Embryonic facial prominence (tissue), 1 donor: ENCODE measurements around the gene NOL7.

ENCODE experiments used
- DNase-seq: peaks from one replicate; pipeline ENCODE4 v3.0.0-alpha.2; 2016; ENCODE audit errors: extremely low spot score

The NOL7 gene

DNA sequence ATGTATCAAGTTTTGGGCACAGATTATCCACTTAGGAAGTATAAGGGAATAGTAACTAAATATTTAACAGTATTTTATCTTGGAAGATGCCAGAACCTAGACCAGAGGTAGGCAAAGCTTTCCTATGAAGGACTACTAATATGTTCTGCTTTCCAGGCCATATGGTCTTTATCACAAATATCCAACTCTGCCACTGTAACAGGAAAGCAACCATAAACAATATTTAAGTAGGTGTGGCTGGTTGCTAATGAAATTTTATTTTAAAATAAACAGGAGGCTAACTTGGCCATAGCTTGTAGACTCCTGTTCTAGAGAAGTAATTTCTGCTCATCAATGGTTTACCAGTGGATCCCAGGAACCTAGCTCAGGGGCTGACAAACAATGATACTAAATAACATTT is 39.4 kb downstream of the NOL7 start:
- no peak for DNase-seq

DNA sequence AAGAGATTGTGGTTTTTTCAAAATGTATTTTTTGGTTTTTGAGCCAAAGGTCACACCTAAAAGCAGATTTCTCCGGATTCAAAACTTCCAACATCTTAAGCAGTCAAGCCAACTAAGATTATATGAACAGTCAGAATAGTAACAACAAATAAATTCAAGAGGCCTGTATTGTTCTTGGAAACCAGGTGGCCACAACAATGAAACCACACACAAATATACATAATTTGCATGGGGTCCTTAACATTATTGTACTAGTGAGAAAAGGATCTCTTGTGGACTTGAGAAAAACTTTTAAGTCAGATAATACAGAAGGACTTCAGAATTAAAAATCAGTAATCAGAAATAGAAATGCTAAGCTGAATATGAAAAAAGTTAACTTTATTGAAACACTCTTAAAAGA is 40.6 kb downstream of the NOL7 start:
- no peak for DNase-seq

DNA sequence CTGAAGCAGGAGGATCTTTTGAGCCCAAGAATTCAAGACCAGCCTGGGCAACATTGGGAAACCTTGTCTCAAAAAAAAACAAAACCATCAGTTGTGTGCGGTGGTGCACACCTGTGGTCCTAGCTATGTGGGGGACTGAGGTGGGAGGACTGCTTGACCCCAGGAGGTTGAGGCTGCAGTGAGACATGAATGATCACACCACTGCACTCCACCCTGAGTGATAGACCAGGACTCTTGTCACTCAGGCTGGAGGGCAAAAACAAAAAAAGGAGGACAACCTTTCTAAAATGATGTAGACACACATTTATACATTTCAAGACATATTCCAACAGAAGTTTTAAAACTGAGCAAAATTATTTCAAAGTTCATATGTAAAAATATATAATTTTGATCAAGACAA is 45.1 kb downstream of the NOL7 start:
- no peak for DNase-seq

DNA sequence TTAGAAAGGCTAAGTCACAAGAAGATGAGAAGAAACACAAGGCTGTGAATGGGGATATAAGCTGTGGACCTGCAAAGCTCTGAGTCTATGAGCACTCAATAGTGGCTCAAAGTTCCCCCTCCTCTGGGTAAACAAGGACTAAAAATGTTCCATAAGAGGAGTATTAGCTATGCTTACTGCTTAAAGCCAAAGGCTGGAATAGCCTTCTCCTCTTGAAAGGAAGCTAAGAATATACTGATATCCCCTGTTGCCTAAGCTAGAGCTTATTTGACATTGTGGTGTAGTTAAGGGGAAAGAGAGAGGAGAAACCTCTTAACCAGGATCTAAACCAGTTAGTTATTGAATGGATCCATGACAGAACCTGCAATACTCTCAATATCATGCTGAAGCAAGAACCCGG is 45.8 kb downstream of the NOL7 start:
- DNase-seq = no peak

DNA sequence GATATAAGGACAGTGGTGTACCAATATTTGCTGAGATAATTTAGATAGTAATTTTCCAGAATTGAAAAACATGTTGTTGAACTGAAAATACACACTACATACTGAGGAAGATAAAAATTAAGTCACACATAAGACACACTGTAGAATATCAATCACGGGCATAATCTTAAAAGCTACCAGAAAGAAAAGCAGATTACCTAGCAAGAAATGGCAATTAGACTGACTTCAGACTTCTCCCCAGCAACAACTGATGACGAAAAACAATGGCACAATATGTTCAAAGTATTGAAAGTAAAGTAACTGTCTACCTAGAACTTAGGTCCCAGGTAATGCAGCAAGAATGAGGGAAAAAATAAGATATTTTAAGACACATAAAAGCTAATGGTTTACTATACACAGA is 46.5 kb downstream of the NOL7 start:
- no peak for DNase-seq

DNA sequence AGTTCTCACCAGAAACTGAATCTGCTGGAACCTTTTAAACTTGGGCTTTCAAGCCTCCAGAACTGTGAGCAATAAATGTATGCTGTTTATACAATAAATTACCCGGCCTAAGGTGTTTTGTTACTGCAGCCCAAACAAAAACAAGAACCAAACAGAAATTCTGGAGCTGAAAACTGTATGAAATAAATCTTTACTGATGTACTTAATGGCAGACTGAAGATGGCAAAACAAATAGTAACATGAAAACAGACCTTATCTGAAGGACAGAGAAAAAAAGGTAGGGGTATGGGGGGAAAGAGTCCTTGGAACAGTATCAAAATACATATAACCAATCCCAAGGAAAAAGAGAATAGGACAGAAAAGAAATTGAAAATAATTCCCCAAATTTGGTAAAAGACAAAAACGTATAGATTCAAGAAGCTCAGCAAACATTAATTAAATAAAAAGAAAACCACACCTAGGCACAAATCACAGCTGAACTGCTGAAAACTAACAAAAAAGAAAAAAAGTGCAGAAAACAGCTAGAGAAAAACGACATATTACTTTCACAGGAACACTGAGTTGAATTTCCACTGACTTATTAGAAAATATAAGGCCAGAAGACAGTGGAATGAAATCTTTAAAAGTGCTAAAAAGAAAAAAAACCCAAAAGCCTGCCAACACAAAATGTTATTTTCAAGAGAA is 47.7 kb downstream of the NOL7 start:
- no peak for DNase-seq

DNA sequence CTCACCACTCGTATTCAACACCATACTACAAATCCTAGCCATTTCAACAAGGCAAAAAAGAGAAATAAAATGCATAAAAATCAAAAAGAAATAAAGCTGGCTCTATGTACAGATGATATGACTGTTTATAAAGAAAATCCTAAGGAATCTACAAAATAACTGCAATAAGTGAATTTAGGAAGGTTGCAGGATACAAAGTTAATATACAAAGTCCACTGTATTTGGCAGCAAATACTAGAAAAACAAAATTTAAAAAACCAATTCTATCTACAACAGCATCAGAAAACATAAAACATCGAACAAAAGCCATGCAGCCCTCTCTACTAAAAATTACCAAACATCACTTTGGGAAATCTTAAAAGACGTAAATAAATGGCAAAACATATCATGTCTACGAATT is 48.9 kb downstream of the NOL7 start:
- DNase-seq = no peak

DNA sequence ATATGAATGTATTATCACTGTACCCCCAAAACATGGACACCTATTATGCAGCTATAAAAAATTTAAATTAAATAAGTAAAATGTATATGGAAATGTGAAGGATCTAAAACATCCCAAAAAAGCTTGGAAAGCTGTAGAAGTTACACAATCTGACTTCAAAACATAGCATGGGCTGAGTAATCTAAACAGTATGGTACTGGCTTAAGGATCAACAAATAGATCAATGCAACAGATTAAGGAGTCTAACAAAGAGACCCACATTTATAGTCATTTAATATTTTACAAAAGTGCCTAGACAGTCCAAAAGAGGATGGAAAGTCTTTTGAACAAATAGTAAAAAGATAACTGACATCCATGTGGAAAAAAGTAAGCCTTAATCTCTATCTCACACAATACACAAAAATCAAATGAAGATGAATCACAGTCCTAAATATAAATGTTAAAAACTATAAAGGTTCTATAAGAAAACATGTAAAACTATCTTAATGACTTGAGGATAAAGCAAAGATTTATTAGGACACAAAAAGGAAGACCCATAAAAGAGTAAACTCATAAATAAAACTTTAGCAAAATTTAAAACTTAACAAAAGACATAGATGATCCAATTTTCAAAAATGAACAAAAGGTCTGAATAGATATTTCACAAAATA is 49.7 kb downstream of the NOL7 start:
- DNase-seq = no peak

DNA sequence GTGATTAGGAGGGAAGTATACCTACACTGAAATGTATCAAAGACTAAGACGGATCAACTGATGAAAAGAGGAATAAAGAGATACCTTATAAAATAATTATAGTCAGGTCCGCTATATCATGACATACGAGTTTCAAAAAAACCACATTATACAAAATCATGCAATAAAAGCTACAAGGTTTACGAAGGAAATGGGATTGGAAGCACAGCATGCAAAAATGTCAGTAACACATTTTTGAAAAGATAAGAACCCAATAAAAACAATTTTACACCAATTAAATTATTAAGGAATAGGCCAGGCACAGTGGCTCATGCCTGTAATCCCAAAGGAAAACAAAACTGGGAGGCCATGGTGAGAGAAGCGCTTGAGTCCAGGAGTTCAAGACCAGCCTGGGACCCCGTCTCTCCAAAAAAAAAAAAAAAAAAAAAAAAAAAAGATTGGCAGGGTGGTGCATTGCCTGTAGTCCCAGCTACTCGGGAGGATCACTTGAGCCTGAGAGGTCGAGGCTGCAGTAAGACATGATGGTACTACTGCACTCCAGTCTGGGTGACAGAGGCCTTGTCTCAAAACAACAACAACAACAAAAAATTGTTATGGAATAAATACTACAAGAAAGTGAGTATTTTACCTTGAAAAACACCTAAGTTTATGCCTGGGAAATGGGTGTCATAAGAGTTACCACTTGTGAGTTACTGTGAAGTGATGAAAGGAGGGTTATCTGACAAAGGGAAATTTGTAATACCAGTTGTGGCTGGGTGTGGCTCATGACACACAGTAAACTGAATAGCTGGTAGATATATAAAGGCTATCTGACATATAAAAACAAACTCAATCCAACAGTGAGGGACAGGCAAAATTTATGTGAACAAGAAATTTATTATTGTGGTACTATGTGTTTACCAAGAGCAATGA is 51.3 kb downstream of the NOL7 start:
- DNase-seq = no peak

DNA sequence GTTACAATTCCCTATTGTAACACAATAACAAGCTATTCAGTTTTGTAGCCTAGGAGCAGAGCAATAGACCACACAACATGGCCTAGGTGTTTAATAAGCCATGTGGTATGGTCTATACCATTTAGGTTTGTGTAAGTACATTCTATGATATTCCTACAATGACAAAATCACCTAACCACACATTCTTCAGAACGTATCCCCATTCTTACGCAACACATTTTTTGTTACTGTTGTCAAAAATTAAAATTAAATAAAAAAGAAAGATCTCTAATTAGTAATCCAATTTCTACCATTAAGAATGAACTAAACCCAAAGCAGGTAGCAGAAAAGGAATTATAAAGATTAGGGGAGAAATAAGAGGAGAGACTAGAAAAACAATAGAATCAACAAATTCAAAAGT is 52.5 kb downstream of the NOL7 start:
- no peak for DNase-seq

DNA sequence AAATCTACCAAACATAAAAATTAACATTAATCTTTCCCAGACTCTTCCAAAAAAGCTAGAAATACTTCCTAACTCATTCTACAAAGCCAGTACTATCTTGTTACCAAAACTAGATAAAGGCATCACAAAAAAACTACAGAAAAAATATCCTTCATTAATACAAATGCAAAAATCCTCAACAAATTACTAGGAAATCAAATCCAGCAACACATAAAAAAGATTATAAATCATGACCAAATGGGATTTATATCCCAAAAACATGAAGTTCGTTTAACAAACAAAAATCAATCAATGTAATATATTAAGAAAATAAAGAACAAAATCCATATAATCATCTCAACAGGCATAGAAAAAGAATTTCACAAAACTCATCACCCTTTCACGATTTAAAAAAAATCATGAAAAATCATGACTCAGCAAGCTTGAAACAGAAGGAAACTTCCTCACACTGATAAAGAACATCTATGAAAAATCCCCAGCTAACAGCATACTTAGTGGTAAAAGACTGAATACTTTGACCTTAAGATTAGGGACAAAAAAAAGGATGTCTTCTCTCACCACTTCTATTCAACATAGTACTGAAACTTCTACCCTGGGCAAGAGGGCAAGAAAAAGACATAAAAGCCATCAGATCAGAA is 53.3 kb downstream of the NOL7 start:
- no peak for DNase-seq

DNA sequence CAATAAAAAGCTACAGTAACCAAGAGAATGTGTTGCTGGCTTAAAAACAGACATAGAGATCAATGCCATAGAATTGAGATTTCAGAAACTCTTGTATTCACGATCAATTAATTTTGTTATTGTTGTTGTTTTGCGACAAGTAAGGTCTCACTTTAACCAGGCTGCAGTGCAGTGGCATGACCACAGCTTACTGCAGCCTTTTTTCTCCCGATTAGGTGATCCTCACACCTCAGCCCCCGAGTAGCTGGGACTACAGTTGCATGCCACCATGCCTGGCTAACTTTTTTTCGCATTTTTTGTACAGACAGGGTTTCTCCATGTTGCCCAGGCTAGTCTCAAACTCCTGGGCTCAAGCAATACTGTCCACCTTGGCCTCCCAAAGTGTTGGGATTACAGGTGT is 54.3 kb downstream of the NOL7 start:
- no peak for DNase-seq
